Right lobe of liver (tissue), 6 donors: ENCODE data around the gene ARHGAP32. TPM values are rescaled to one million over a fixed set of nuclear protein-coding genes. Genes with fewer than 3 reads are reported as not detected.

Experiments
- ATAC-seq, 4 donors: fragments of 200-7000 bp; cut with Tn5 transposase; one replicate each; pipeline ENCODE4 v1.9.1; 2020; ENCODE audit warnings: mild to moderate bottlenecking in 4 of 4, moderate library complexity in 4 of 4
- DNase-seq, 3 donors: peaks; one replicate each; pipeline ENCODE4 v3.0.0-alpha.2; 2020
- H3K27ac ChIP-seq, 3 donors: fragments of 200-600 bp; one replicate each; pipeline ENCODE4 v1.8.0; 2022
- H3K27me3 ChIP-seq, 2 donors: fragments of 200-600 bp; one replicate each; pipeline ENCODE4 v1.8.0; 2022
- H3K36me3 ChIP-seq, 4 donors: fragments of 200-600 bp; sonication (generic) in 1 of 4; one replicate each; pipeline versions ENCODE4 v1.5.1 to v1.8.0; 2017 to 2022; ENCODE audit warnings: control low read depth in 1 of 4
- H3K4me1 ChIP-seq, 4 donors: fragments of 200-600 bp; sonication (generic) in 1 of 4; one replicate each; pipeline versions ENCODE4 v1.5.1 to v1.8.0; 2017 to 2022; ENCODE audit warnings: control low read depth in 1 of 4
- H3K4me3 ChIP-seq, 3 donors: fragments of 200-600 bp; one replicate each; pipeline ENCODE4 v1.8.0; 2022
- H3K9me3 ChIP-seq, 4 donors: fragments of 200-600 bp; sonication (generic) in 1 of 4; one replicate each; pipeline versions ENCODE4 v1.5.1 to v1.8.0; 2017 to 2022; ENCODE audit warnings: control low read depth in 1 of 4
- CTCF ChIP-seq, 4 donors: fragments of 200-600 bp in 3 of 4; fragments of 450-650 bp in 1 of 4; IDR thresholded peaks; one replicate each; pipeline versions ENCODE4 v1.5.1 to v1.8.0; 2016 to 2022; ENCODE audit warnings: antibody characterized with exemption in 4 of 4, mild to moderate bottlenecking in 2 of 4
- POLR2A ChIP-seq: fragments of 450-650 bp; IDR thresholded peaks from one replicate; pipeline ENCODE4 v1.6.1; 2017; ENCODE audit warnings: antibody characterized with exemption, mild to moderate bottlenecking
- WGBS: methylation state at CpG from one replicate; pipeline ENCODE4 v1.1.6; 2018; ENCODE audit warnings: low coverage, low lambda C conversion rate; ENCODE audit not compliant: insufficient coverage; ENCODE audit errors: missing lambda C conversion rate; 5-methylcytosine and 5-hydroxymethylcytosine counted together
- intact Hi-C, 2 donors: fragments of 100-400 bp; cut with DNase I; formaldehyde crosslinking; loops; one replicate each; pipeline versions ENCODE4 v1.11.2 to v1.14.1; 2022
- total RNA-seq, 6 experiments: library from RNA; depleted of rRNA in 2 of 6; stranded (reverse); fragments of >200 nt in 2 of 6; fragmentation: NEBNext Ultra II Directional in 3 of 6; extraction: Animal tissue kit (Norgen Biotek cat#: 25700) in 3 of 6; gene quantifications; one replicate each; pipeline versions ENCODE4 v1.1.0 to v1.2.4, GENCODE V29; 2016 to 2023
- donor health status: DM: no; HTN: yes; CAD: no.
- donor health status: DM: no; HTN: no; CAD: no.
- donor health status: DM: no; HTN: no; CAD: no.
- donor health status: DM: no; HTN: yes; CAD: no.
- donor health status: DM: no; HTN: yes; CAD: no.

ARHGAP32 gene
- total RNA-seq, 6 experiments from 2014 or later, result 5.0 to 12.3 (median 10.0) TPM

DNA sequence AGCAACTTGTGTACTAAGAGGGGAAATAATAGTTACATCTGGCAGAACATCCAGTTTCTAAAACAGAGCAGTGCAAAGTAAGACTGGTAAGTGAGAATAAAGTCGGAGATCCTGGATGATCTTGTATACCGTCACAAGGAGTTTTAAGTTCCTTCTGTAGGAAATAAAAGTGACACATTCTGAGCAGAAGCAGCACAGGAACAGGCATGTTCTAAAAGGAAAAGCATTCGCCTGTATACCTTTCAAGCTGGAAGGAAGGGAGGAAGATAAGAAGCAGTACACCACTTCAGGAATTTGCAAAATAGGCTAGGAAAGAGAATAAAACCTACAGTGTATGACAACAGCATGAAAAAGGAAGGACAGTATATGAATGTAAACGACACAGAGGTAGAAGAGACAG lies 143.2 kb downstream of the ARHGAP32 start:
- no peaks in the 10 kb centered on the region for H3K36me3 ChIP-seq
- 58% methylated on average over 4 of the region's 4 CpGs for WGBS
- intact Hi-C loops, result no loop called here
- no peak for DNase-seq
- no peaks in the 10 kb centered on the region for H3K27me3 ChIP-seq
- no peak for ATAC-seq
- no peak overlapping the region for H3K4me3 ChIP-seq
- H3K27ac ChIP-seq, result no peak overlapping the region
- no peaks in the 10 kb centered on the region for H3K9me3 ChIP-seq
- no peaks in the 10 kb centered on the region for H3K4me1 ChIP-seq
- TF ChIP-seq CTCF (IDR thresholded peaks at IDR 0.05) (no peak), POLR2A (no peak)

GRCh38 chr11:129045150-129045549 lies 147.0 kb downstream of the ARHGAP32 start:
- H3K27ac ChIP-seq, result no peak overlapping the region
- TF ChIP-seq CTCF (IDR thresholded peaks at IDR 0.05) (no peak), POLR2A (no peak)
- H3K9me3 ChIP-seq, result no peaks in the 10 kb centered on the region
- no peaks in the 10 kb centered on the region for H3K4me1 ChIP-seq
- WGBS, result 94% methylated on average over 5 of the region's 5 CpGs
- intact Hi-C loops, result no loop called here
- no peak for ATAC-seq
- H3K27me3 ChIP-seq, result no peaks in the 10 kb centered on the region
- H3K36me3 ChIP-seq, result no peaks in the 10 kb centered on the region
- no peak overlapping the region for H3K4me3 ChIP-seq
- no peak for DNase-seq

- 91% methylated on average over 4 of the region's 4 CpGs for WGBS
- intact Hi-C loops, result no loop called here
Observed at GRCh38 chr11:129042503-129042902, 149.6 kb downstream of the ARHGAP32 start.

GRCh38 chr11:129041611-129042018 lies 150.5 kb downstream of the ARHGAP32 start:
- TF ChIP-seq POLR2A (no peak), CTCF (IDR thresholded peaks at IDR 0.05) (no peak)
- ATAC-seq (no peak), DNase-seq (no peak)
- Histone ChIP-seq H3K27ac (no peak overlapping the region), H3K9me3 (no peaks in the 10 kb centered on the region), H3K36me3 (no peaks in the 10 kb centered on the region), H3K4me3 (no peak overlapping the region), H3K27me3 (no peaks in the 10 kb centered on the region), H3K4me1 (no peaks in the 10 kb centered on the region)
- intact Hi-C loops, result no loop called here
- WGBS, result 77% methylated on average over 3 of the region's 3 CpGs

More at GRCh38 chr11:129042503-129042902, 149.6 kb downstream of the ARHGAP32 start:
- ATAC-seq (no peak), DNase-seq (no peak)
- TF ChIP-seq CTCF (IDR thresholded peaks at IDR 0.05), result no peak
- no peak for TF ChIP-seq POLR2A
- Histone ChIP-seq H3K9me3 (no peaks in the 10 kb centered on the region), H3K27me3 (no peaks in the 10 kb centered on the region), H3K36me3 (no peaks in the 10 kb centered on the region), H3K27ac (no peak overlapping the region), H3K4me3 (no peak overlapping the region), H3K4me1 (no peaks in the 10 kb centered on the region)

GRCh38 chr11:129040934-129041333 lies 151.2 kb downstream of the ARHGAP32 start:
- Histone ChIP-seq H3K27me3 (no peaks in the 10 kb centered on the region), H3K9me3 (no peaks in the 10 kb centered on the region), H3K36me3 (no peaks in the 10 kb centered on the region), H3K27ac (no peak overlapping the region), H3K4me1 (no peaks in the 10 kb centered on the region), H3K4me3 (no peak overlapping the region)
- no peak for DNase-seq
- intact Hi-C loops, result no loop called here
- TF ChIP-seq CTCF (IDR thresholded peaks at IDR 0.05), result no peak
- ATAC-seq, result no peak
